PC-9 (cell line): Measurements from ENCODE around the gene PLPP3.

Source experiments
- CTCF ChIP-seq: fragments of 200-600 bp; sonication (generic); conservative IDR thresholded peaks from 2 replicates; pipeline ENCODE4 v1.6.1; 2017; ENCODE audit warnings: mixed run types, antibody characterized with exemption, mild to moderate bottlenecking, moderate library complexity
- EZH2 ChIP-seq: fragments of 200-600 bp; sonication (generic); IDR thresholded peaks from 2 replicates; pipeline ENCODE4 v1.8.0; 2017; ENCODE audit warnings: antibody characterized with exemption, low read depth

GRCh38 chr1:56527548-56528302 is 51.6 kb downstream of the PLPP3 start:
- TF ChIP-seq EZH2, result no peak
- TF ChIP-seq CTCF, result no peak
